HepG2 (cell line): ENCODE data around the gene WDR86. TPM values are rescaled to one million over a fixed set of nuclear protein-coding genes. Genes with fewer than 3 reads are reported as not detected.

Experiments used
- ATAC-seq: fragments of 200-7000 bp; cut with Tn5 transposase; 3 replicates; pipeline ENCODE4 v1.9.1; 2020; ENCODE audit warnings: mild to moderate bottlenecking, moderate library complexity
- BruUV-seq: library from RNA; stranded (reverse); fragments of 400-500 nt; replicated peaks from 2 replicates; lab custom pipeline; 2021; lab: Mats Ljungman, UMichigan
- CTCF ChIA-PET: fragments of 300-600 bp; formaldehyde crosslinking; extraction: SDS; loops from one replicate; lab custom pipeline; 2021; ENCODE audit warnings: low total read pairs, inconsistent platforms, low intra/inter-chr PET ratio; lab: Yijun Ruan, JAX
- POLR2A ChIA-PET: fragments of 350-600 bp; sonication (Branson Sonifier 250); formaldehyde crosslinking; loops from one replicate; lab custom pipeline; 2020; ENCODE audit warnings: antibody characterized with exemption, inconsistent platforms; lab: Yijun Ruan, JAX
- DNase-seq: peaks from one replicate; pipeline ENCODE4 v3.0.0-alpha.2; 2015; ENCODE audit warnings: low spot score
- FAIRE-seq: peaks from 3 replicates; lab custom pipeline; 2011; peaks lifted over from hg19 to GRCh38; lab: Jason Lieb, UNC
- H2AFZ ChIP-seq: one replicate; pipeline ENCODE4 v1.6.1; 2011; ENCODE audit warnings: low read length, inconsistent platforms
- H3K27ac ChIP-seq: fragments of 300-600 bp; 3 replicates; pipeline ENCODE4 v1.8.0; 2011; ENCODE audit warnings: mixed run types, mild to moderate bottlenecking, mixed read lengths, low read length, inconsistent platforms; ENCODE audit not compliant: insufficient read depth; ENCODE audit errors: extremely low read length
- H3K27me3 ChIP-seq, 2 experiments: fragments of 200-600 bp in 1 of 2; 2 replicates in 1 of 2; 3 replicates in 1 of 2; pipeline versions ENCODE4 v1.6.0 to v1.8.0; 2011; ENCODE audit warnings: low read length in 2 of 2, mild to moderate bottlenecking in 2 of 2, moderate library complexity in 2 of 2, inconsistent platforms in 1 of 2; ENCODE audit not compliant: insufficient read depth in 2 of 2, control insufficient read depth in 1 of 2
- H3K36me3 ChIP-seq, 2 experiments: fragments of 200-600 bp in 1 of 2; replicated peaks in 1 of 2; 2 replicates in 1 of 2; 3 replicates in 1 of 2; pipeline versions ENCODE4 v1.5.1 to v1.8.0; 2011; ENCODE audit warnings: low read length in 2 of 2, inconsistent platforms in 1 of 2; ENCODE audit not compliant: insufficient read depth in 2 of 2, control insufficient read depth in 1 of 2
- H3K4me1 ChIP-seq: 2 replicates; pipeline ENCODE4 v1.5.1; 2012; ENCODE audit warnings: low read length, inconsistent platforms; ENCODE audit not compliant: insufficient read depth
- H3K4me2 ChIP-seq: 2 replicates; pipeline ENCODE4 v1.6.0; 2011; ENCODE audit warnings: low read depth, low read length, inconsistent platforms
- H3K4me3 ChIP-seq, 3 experiments: fragments of 200-600 bp in 1 of 3; sonication (generic), shearing (Covaris generic) in 1 of 3; replicated peaks in 1 of 3; 2 replicates each; pipeline ENCODE4 v1.5.1; 2011 to 2016; ENCODE audit warnings: low read length in 3 of 3, inconsistent platforms in 2 of 3, low read depth in 2 of 3, mild to moderate bottlenecking in 2 of 3, control low read depth in 1 of 3, mixed read lengths in 1 of 3; ENCODE audit not compliant: insufficient read depth in 1 of 3
- H3K79me2 ChIP-seq: one replicate; pipeline ENCODE4 v1.6.1; 2011; ENCODE audit warnings: low read length, inconsistent platforms; ENCODE audit not compliant: insufficient read depth
- H3K9ac ChIP-seq: 2 replicates; pipeline ENCODE4 v1.6.0; 2011; ENCODE audit warnings: mild to moderate bottlenecking, low read depth, low read length, inconsistent platforms; ENCODE audit not compliant: insufficient read depth
- H3K9me3 ChIP-seq: 2 replicates; pipeline ENCODE4 v1.5.1; 2012; ENCODE audit warnings: mild to moderate bottlenecking, low read length
- H4K20me1 ChIP-seq: 2 replicates; pipeline ENCODE4 v1.6.0; 2011; ENCODE audit warnings: inconsistent platforms, mild to moderate bottlenecking, low read length, moderate library complexity; ENCODE audit not compliant: insufficient read depth
- HNRNPK ChIP-seq: fragments of 200-400 bp; formaldehyde crosslinking; IDR thresholded peaks from 2 replicates; pipeline ENCODE4 v1.6.1; 2018; ENCODE audit warnings: low read length, low read depth, moderate library complexity, mild to moderate bottlenecking; ENCODE audit not compliant: poor library complexity, severe bottlenecking
- NCOA5 ChIP-seq: sonication (generic); formaldehyde crosslinking; IDR thresholded peaks from 2 replicates; pipeline ENCODE4 v1.4.0; 2020; ENCODE audit warnings: missing genetic modification reagents
- NFRKB ChIP-seq: fragments of 450-650 bp; IDR thresholded peaks from 2 replicates; pipeline ENCODE4 v1.6.1; 2017
- RXRA ChIP-seq: sonication (generic); formaldehyde crosslinking; IDR thresholded peaks from 2 replicates; pipeline ENCODE4 v1.5.1; 2020; ENCODE audit warnings: missing genetic modification reagents
- TAF15 ChIP-seq: fragments of 200-400 bp; formaldehyde crosslinking; IDR thresholded peaks from one replicate; pipeline ENCODE4 v1.6.1; 2018; ENCODE audit warnings: mild to moderate bottlenecking, low read depth, low read length; ENCODE audit not compliant: poor library complexity, severe bottlenecking
- ZBTB1 ChIP-seq: sonication (generic); formaldehyde crosslinking; IDR thresholded peaks from 2 replicates; pipeline ENCODE4 v1.4.0; 2020; ENCODE audit warnings: missing genetic modification reagents, borderline replicate concordance
- ZNF17 ChIP-seq: sonication (generic); formaldehyde crosslinking; IDR thresholded peaks from 2 replicates; pipeline ENCODE4 v1.5.0; 2020; ENCODE audit warnings: mild to moderate bottlenecking, missing genetic modification reagents
- ZNF552 ChIP-seq: sonication (generic); formaldehyde crosslinking; IDR thresholded peaks from 2 replicates; pipeline ENCODE4 v1.9.0; 2022; ENCODE audit warnings: missing genetic modification reagents, mild to moderate bottlenecking, borderline replicate concordance
- WGBS: methylation state at CpG from one replicate; pipeline ENCODE4 v1.1.6; 2017; ENCODE audit warnings: low lambda C conversion rate; 5-methylcytosine and 5-hydroxymethylcytosine counted together
- in situ Hi-C: cut with HindIII; loops from 2 replicates; pipeline ENCODE4 v1.10.0; 2017; ENCODE audit warnings: low pct_unique_long_range_greater_than_20kb; ENCODE audit not compliant: extremely low pct_ligation_motif_present
- intact Hi-C: fragments of 100-400 bp; cut with micrococcal nuclease; formaldehyde crosslinking; loops from one replicate; pipeline ENCODE4 v1.10.0; 2022; ENCODE audit not compliant: unreplicated experiment
- polyA plus RNA-seq, 8 experiments: library from polyadenylated mRNA; depleted of rRNA in 3 of 8; stranded (reverse) in 7 of 8; unstranded in 1 of 8; fragments of >200 nt; fragmentation: Illumina TruSeq in 4 of 8; extraction: Trizol in 4 of 8; gene quantifications; 2 replicates each; pipeline versions ENCODE4 v1.2.1 to v1.2.3, GENCODE V29; 2011 to 2016; ENCODE audit warnings: low read depth in 4 of 8, missing spikeins in 1 of 8, mixed read lengths in 1 of 8; ENCODE audit not compliant: insufficient read depth in 1 of 8
- total RNA-seq, 5 experiments: library from RNA; depleted of rRNA; stranded (reverse); fragments of >200 nt; fragmentation: Illumina TruSeq; extraction: Trizol; gene quantifications; 2 replicates each; pipeline ENCODE4 v1.2.3, GENCODE V29; 2016; ENCODE audit warnings: low read depth in 1 of 5
- TF ChIP-seq, protein P1 (sequence below): IDR thresholded peaks from 2 replicates; pipeline ENCODE4 v1.6.1; 2012; ENCODE audit warnings: low read length, improper control_type of control experiment
- TF ChIP-seq, protein P2 (sequence below): sonication (generic); formaldehyde crosslinking; IDR thresholded peaks from 2 replicates; pipeline ENCODE4 v1.5.0; 2020; ENCODE audit warnings: missing genetic modification reagents, mild to moderate bottlenecking, borderline replicate concordance
- TF ChIP-seq, protein P3 (sequence below): sonication (generic); formaldehyde crosslinking; IDR thresholded peaks from 2 replicates; pipeline ENCODE4 v1.4.0; 2020; ENCODE audit warnings: mild to moderate bottlenecking, missing genetic modification reagents
- TF ChIP-seq, protein P4 (sequence below): sonication (generic); formaldehyde crosslinking; IDR thresholded peaks from 2 replicates; pipeline ENCODE4 v1.4.0; 2020; ENCODE audit warnings: mild to moderate bottlenecking, missing genetic modification reagents

The WDR86 gene
- total and polyA plus RNA-seq, 2 of the 13 experiments (the other 11 are each of a cell fraction or from before 2014, with no cell fraction given), result 0.11 to 2.9 TPM

DNA sequence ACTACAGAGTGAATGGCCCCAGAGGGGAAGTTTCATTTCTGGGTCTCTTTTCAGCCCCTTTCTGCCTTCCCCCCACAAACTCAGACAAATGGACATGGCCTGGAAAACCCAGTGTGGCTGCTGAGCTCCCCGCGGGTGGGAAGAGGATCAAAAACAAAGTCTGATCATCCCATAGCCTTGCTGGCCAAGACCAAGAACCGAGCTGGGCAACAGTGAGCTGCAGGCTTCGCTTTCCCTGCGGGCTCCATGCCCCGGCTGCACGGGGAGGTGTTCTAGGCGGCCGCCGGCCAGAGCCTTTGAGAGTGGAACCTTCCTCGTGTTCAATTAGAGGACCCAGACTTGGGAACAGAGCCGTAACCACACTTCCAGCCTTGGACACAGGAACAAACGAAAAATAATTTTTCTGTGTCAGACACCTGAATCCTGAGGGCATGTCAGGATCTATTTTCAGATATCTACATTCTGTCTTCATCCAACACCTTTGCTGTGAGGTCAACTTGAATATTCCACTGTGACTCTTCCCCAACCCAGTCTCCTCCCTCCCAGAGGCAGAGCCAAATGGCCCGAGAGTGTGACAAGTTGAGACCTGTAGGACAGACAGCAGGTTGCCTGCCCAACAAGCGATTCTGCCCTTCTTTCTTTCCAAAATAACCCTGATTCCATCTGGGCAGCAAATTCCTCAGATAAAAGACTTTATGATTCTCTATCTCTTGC lies 26.0 kb downstream of the WDR86 start:
- Histone ChIP-seq H3K36me3 (no peaks in the 10 kb centered on the region), H3K4me1 (no peaks in the 10 kb centered on the region), H3K9me3 (no peaks in the 10 kb centered on the region), H3K4me2 (no peak overlapping the region), H3K79me2 (no peaks in the 10 kb centered on the region), H4K20me1 (no peaks in the 10 kb centered on the region; the same call in 1 of the 2 replicates), H3K27ac (no peak overlapping the region), H3K27me3 (peaks cover 13 to 69% of the 10 kb centered on the region in 2 experiments), H2AFZ (no peak overlapping the region), H3K9ac (no peak overlapping the region), H3K4me3 (no peak overlapping the region)
- no peak for DNase-seq
- ATAC-seq, result no peak
- WGBS, result 19% methylated on average over 15 of the region's 15 CpGs
- POLR2A ChIA-PET, result no interaction called here
- in situ Hi-C loops (no loop called here), intact Hi-C loops (no loop called here)
- no TSS peak for BruUV-seq
- CTCF ChIA-PET, result no interaction called here
- no peak for FAIRE-seq
- no peak for TF ChIP-seq ZNF17 (CRISPR knock-in tag)
- TF ChIP-seq, protein P1, sequence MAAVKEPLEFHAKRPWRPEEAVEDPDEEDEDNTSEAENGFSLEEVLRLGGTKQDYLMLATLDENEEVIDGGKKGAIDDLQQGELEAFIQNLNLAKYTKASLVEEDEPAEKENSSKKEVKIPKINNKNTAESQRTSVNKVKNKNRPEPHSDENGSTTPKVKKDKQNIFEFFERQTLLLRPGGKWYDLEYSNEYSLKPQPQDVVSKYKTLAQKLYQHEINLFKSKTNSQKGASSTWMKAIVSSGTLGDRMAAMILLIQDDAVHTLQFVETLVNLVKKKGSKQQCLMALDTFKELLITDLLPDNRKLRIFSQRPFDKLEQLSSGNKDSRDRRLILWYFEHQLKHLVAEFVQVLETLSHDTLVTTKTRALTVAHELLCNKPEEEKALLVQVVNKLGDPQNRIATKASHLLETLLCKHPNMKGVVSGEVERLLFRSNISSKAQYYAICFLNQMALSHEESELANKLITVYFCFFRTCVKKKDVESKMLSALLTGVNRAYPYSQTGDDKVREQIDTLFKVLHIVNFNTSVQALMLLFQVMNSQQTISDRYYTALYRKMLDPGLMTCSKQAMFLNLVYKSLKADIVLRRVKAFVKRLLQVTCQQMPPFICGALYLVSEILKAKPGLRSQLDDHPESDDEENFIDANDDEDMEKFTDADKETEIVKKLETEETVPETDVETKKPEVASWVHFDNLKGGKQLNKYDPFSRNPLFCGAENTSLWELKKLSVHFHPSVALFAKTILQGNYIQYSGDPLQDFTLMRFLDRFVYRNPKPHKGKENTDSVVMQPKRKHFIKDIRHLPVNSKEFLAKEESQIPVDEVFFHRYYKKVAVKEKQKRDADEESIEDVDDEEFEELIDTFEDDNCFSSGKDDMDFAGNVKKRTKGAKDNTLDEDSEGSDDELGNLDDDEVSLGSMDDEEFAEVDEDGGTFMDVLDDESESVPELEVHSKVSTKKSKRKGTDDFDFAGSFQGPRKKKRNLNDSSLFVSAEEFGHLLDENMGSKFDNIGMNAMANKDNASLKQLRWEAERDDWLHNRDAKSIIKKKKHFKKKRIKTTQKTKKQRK, result no peak
- TF ChIP-seq ZNF552 (CRISPR knock-in tag), result no peak
- TF ChIP-seq, protein P2, sequence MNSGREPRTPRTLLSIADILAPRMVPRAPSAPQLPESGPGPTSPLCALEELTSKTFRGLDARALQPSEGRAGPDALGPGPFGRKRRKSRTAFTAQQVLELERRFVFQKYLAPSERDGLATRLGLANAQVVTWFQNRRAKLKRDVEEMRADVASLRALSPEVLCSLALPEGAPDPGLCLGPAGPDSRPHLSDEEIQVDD, result no peak
- TF ChIP-seq TAF15, result no peak
- no peak for TF ChIP-seq HNRNPK
- TF ChIP-seq ZBTB1 (CRISPR knock-in tag), result no peak
- no peak for TF ChIP-seq RXRA (CRISPR knock-in tag)
- no peak for TF ChIP-seq NFRKB
- TF ChIP-seq NCOA5 (CRISPR knock-in tag), result no peak
- TF ChIP-seq, protein P3, sequence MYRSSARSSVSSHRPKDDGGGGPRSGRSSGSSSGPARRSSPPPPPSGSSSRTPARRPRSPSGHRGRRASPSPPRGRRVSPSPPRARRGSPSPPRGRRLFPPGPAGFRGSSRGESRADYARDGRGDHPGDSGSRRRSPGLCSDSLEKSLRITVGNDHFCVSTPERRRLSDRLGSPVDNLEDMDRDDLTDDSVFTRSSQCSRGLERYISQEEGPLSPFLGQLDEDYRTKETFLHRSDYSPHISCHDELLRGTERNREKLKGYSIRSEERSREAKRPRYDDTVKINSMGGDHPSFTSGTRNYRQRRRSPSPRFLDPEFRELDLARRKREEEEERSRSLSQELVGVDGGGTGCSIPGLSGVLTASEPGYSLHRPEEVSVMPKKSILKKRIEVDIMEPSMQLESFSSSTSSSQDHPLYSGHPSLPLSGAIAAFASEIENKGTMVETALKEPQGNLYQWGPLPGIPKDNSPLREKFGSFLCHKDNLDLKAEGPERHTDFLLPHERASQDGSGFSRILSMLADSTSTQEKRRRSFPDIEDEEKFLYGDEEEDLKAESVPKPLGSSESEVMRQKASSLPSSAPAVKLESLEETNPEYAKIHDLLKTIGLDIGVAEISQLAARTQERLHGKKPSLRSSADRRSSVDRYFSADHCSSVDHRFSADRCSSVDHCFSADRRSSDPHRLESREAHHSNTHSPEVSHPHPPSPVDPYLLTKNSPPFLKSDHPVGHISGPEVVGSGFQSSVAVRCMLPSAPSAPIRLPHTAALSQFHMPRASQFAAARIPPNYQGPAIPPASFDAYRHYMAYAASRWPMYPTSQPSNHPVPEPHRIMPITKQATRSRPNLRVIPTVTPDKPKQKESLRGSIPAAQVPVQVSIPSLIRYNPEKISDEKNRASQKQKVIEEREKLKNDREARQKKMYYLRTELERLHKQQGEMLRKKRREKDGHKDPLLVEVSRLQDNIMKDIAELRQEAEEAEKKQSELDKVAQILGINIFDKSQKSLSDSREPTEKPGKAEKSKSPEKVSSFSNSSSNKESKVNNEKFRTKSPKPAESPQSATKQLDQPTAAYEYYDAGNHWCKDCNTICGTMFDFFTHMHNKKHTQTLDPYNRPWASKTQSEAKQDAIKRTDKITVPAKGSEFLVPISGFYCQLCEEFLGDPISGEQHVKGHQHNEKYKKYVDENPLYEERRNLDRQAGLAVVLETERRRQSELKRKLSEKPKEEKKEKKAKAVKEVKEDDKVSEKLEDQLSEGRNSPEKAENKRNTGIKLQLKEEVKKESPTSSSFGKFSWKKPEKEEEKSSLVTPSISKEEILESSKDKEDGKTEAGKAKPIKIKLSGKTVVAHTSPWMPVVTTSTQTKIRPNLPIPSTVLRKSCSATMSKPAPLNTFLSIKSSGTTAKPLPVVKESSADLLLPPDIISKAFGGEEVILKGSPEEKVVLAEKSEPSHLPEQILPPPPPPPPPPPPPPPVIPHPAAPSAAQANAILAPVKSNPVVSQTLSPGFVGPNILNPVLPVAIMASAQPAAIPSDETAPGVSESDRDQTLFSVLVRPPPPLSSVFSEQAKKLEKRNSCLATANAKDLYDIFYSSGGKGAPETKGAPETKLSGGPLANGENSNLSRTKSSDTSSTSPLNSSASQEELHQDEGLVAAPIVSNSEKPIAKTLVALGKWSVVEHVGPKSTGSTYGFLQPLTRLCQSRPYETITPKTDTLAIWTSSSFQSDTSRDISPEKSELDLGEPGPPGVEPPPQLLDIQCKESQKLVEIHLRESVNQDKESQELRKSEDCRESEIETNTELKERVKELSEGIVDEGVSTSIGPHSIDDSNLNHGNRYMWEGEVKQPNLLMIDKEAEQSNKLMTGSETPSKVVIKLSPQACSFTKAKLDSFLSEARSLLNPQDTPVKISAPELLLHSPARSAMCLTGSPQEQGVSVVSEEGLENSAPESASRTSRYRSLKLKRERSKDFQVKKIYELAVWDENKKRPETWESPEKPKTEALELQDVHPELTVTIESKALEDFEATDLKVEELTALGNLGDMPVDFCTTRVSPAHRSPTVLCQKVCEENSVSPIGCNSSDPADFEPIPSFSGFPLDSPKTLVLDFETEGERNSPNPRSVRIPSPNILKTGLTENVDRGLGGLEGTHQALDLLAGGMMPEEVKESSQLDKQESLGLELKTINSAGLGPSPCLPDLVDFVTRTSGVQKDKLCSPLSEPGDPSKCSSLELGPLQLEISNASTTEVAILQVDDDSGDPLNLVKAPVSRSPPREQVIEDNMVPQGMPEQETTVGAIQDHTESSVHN (CRISPR knock-in tag), result no peak
- TF ChIP-seq, protein P4, sequence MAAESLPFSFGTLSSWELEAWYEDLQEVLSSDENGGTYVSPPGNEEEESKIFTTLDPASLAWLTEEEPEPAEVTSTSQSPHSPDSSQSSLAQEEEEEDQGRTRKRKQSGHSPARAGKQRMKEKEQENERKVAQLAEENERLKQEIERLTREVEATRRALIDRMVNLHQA (CRISPR knock-in tag), result no peak
